GM12878 (cell line): ENCODE measurements around the gene TANC1. TPM values are rescaled to one million over a fixed set of nuclear protein-coding genes. Genes with fewer than 3 reads are reported as not detected.

Experiments
- ATAC-seq: fragments of 200-7000 bp; cut with Tn5 transposase; 3 replicates; pipeline ENCODE4 v1.9.1; 2020; ENCODE audit warnings: mild to moderate bottlenecking, moderate library complexity
- BruUV-seq: library from RNA; stranded (reverse); fragments of 400-500 nt; replicated peaks from 2 replicates; lab custom pipeline; 2021; lab: Mats Ljungman, UMichigan
- CTCF ChIA-PET: fragments of 300-600 bp; sonication (Branson Sonifier 250); formaldehyde crosslinking; extraction: SDS; loops from one replicate; lab custom pipeline; 2021; ENCODE audit warnings: inconsistent platforms; lab: Yijun Ruan, JAX
- POLR2A ChIA-PET: fragments of 350-600 bp; formaldehyde crosslinking; extraction: SDS; loops from one replicate; lab custom pipeline; 2021; ENCODE audit warnings: inconsistent platforms; lab: Charles Lee
- RAD21 ChIA-PET: fragments of 300-600 bp; sonication (Branson Sonifier 250); formaldehyde crosslinking; loops from one replicate; lab custom pipeline; 2023; ENCODE audit warnings: antibody characterized with exemption; ENCODE audit not compliant: unreplicated experiment; lab: Charles Lee
- SMC1A ChIA-PET: fragments of 300-600 bp; sonication (Branson Sonifier 250); formaldehyde crosslinking; loops from one replicate; lab custom pipeline; 2023; ENCODE audit not compliant: unreplicated experiment, uncharacterized antibody; lab: Charles Lee
- DNase-seq: peaks from one replicate; pipeline ENCODE4 v3.0.0-alpha.2; 2011; ENCODE audit warnings: low read depth, low spot score
- FAIRE-seq: peaks from 3 replicates; lab custom pipeline; 2011; peaks lifted over from hg19 to GRCh38; lab: Jason Lieb, UNC
- H2AFZ ChIP-seq: 2 replicates; pipeline ENCODE4 v1.6.0; 2011; ENCODE audit warnings: low read depth, low read length, control low read depth; ENCODE audit not compliant: control insufficient read depth
- H3K27ac ChIP-seq: 2 replicates; pipeline ENCODE4 v1.5.1; 2011; ENCODE audit warnings: control low read depth; ENCODE audit not compliant: control insufficient read depth, insufficient read depth
- H3K27me3 ChIP-seq, 2 experiments: replicated peaks in 1 of 2; 2 replicates each; pipeline versions ENCODE4 v1.6.0 to v1.6.1; 2011; ENCODE audit warnings: low read length in 1 of 2; ENCODE audit not compliant: control insufficient read depth in 2 of 2, insufficient read depth in 2 of 2
- H3K36me3 ChIP-seq, 2 experiments: 2 replicates each; pipeline ENCODE4 v1.5.1; 2011; ENCODE audit warnings: low read length in 1 of 2; ENCODE audit not compliant: control insufficient read depth in 2 of 2, insufficient read depth in 2 of 2
- H3K4me1 ChIP-seq: 2 replicates; pipeline ENCODE4 v1.6.1; 2011; ENCODE audit warnings: mild to moderate bottlenecking, low read length, moderate library complexity, mixed read lengths; ENCODE audit not compliant: control insufficient read depth, insufficient read depth
- H3K4me2 ChIP-seq: 2 replicates; pipeline ENCODE4 v1.6.0; 2011; ENCODE audit warnings: control low read depth; ENCODE audit not compliant: control insufficient read depth, insufficient read depth
- H3K4me3 ChIP-seq: fragments of 200-600 bp; sonication (generic); 2 replicates; pipeline ENCODE4 v1.5.1; 2016
- H3K79me2 ChIP-seq: 2 replicates; pipeline ENCODE4 v1.6.0; 2011; ENCODE audit warnings: low read length; ENCODE audit not compliant: control insufficient read depth, insufficient read depth
- H3K9ac ChIP-seq: 2 replicates; pipeline ENCODE4 v1.8.0; 2011; ENCODE audit warnings: low read length, control low read depth, mixed read lengths; ENCODE audit not compliant: control insufficient read depth, insufficient read depth
- H3K9me3 ChIP-seq: replicated peaks from 3 replicates; pipeline ENCODE4 v1.5.1; 2011; ENCODE audit warnings: mild to moderate bottlenecking, low read length; ENCODE audit not compliant: control insufficient read depth, insufficient read depth
- H4K20me1 ChIP-seq: 2 replicates; pipeline ENCODE4 v1.6.0; 2011; ENCODE audit not compliant: control insufficient read depth, insufficient read depth
- CHD4 ChIP-seq: fragments of 200-600 bp; sonication (generic); IDR thresholded peaks from 2 replicates; pipeline ENCODE4 v1.6.1; 2016; ENCODE audit warnings: mild to moderate bottlenecking
- CREB1 ChIP-seq: IDR thresholded peaks from 2 replicates; pipeline ENCODE4 v1.6.1; 2012; ENCODE audit warnings: low read depth, mild to moderate bottlenecking, inconsistent platforms
- ELK1 ChIP-seq: IDR thresholded peaks from 2 replicates; pipeline ENCODE4 v1.6.1; 2012; ENCODE audit warnings: low read depth, low read length, improper control_type of control experiment
- IRF4 ChIP-seq: IDR thresholded peaks from 2 replicates; pipeline ENCODE4 v1.6.1; 2011; ENCODE audit warnings: low read depth, low read length
- LARP7 ChIP-seq: fragments of 450-650 bp; IDR thresholded peaks from 2 replicates; pipeline ENCODE4 v1.6.1; 2017; ENCODE audit warnings: mild to moderate bottlenecking
- MTA3 ChIP-seq: IDR thresholded peaks from 2 replicates; pipeline ENCODE4 v1.6.1; 2012; ENCODE audit warnings: low read length, inconsistent platforms, borderline replicate concordance
- NKRF ChIP-seq: fragments of 450-650 bp; conservative IDR thresholded peaks from 2 replicates; pipeline ENCODE4 v1.6.1; 2017; ENCODE audit warnings: mild to moderate bottlenecking, moderate library complexity
- PAX5 ChIP-seq: IDR thresholded peaks from 2 replicates; pipeline ENCODE4 v1.6.1; 2011; ENCODE audit warnings: low read depth, low read length, borderline replicate concordance
- RBBP5 ChIP-seq: fragments of 200-600 bp; sonication (generic); conservative IDR thresholded peaks from 2 replicates; pipeline ENCODE4 v1.6.1; 2016
- REST ChIP-seq: IDR thresholded peaks from 2 replicates; pipeline ENCODE4 v1.6.1; 2012; ENCODE audit warnings: mild to moderate bottlenecking, low read depth, low read length
- SREBF1 ChIP-seq: IDR thresholded peaks from 2 replicates; pipeline ENCODE4 v1.6.1; 2012; ENCODE audit warnings: mild to moderate bottlenecking, low read length
- USF2 ChIP-seq: IDR thresholded peaks from 2 replicates; pipeline ENCODE4 v1.6.1; 2011; ENCODE audit warnings: low read depth, low read length, improper control_type of control experiment, borderline replicate concordance
- ZBTB4 ChIP-seq: fragments of 450-650 bp; formaldehyde crosslinking; IDR thresholded peaks from 2 replicates; pipeline ENCODE4 v1.4.0; 2022; ENCODE audit warnings: mild to moderate bottlenecking, moderate library complexity
- WGBS: methylation state at CpG from one replicate; pipeline ENCODE4 v1.1.6; 2016; ENCODE audit warnings: low lambda C conversion rate; ENCODE audit not compliant: insufficient replicate concordance, insufficient coverage; ENCODE audit errors: missing lambda C conversion rate; 5-methylcytosine and 5-hydroxymethylcytosine counted together
- in situ Hi-C: fragments of 300-500 bp; cut with MboI; formaldehyde crosslinking; loops from 9 replicates; pipeline ENCODE4 v1.14.3; 2018; ENCODE audit warnings: mixed read lengths
- intact Hi-C: fragments of 100-400 bp; cut with micrococcal nuclease; formaldehyde crosslinking; loops from one replicate; pipeline ENCODE4 v1.14.2; 2022; ENCODE audit not compliant: unreplicated experiment
- polyA plus RNA-seq, 11 experiments: library from polyadenylated mRNA; depleted of rRNA in 4 of 11; unstranded in 6 of 11; stranded (reverse) in 5 of 11; fragments of >200 nt; fragmentation: Nextera tagmentation in 4 of 11; fragmentation: Illumina TruSeq in 1 of 11; extraction: Ambion mirVana in 4 of 11; extraction: Trizol in 1 of 11; gene quantifications; 1 replicate in 1 of 11; 2 replicates in 10 of 11; pipeline versions ENCODE4 v1.2.1 to v1.2.3, GENCODE V29; 2011 to 2016; ENCODE audit warnings: inconsistent platforms in 2 of 11, missing spikeins in 2 of 11, low read depth in 1 of 11
- total RNA-seq, 4 experiments: library from RNA; depleted of rRNA in 3 of 4; stranded (reverse); fragments of >200 nt in 3 of 4; fragmentation: Illumina TruSeq in 1 of 4; extraction: Trizol in 1 of 4; gene quantifications; 2 replicates each; pipeline versions ENCODE4 v1.2.1 to v1.2.3, GENCODE V29; 2013 to 2021

The TANC1 gene
- total and polyA plus RNA-seq, 10 of the 15 experiments (the other 5 are each of a cell fraction or from before 2014, with no cell fraction given), result 0.05 to 5.0 (median 0.34) TPM

DNA sequence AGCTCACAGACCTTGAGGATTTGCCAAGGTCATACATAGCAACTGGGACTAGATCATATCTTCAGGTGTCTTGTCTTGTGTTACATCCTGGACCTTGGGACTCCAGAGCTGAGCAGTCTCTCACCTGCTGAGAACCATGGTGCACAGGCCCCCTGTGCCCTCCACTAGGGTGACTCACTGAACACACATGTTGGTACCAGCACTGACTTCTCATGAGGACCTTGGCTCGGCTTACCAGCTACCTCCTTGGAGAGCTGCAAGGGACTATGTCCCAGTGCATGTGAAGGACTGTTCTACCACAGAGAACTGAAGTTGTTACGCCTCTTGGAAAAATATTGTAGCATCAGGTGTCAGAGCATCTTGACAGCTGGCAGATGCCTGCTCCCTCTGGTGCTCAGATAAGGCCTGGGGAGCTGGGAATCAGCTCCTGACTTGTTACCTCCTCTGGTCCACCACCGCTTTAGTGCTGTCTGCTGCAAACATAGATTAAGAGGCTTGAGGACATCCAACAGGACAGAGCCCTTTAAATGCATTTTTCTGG lies 246.0 kb downstream of the TANC1 start:
- DNase-seq (no peak), ATAC-seq (no peak), FAIRE-seq (no peak)
- ChIA-PET SMC1A (interaction anchor here (0.6 kb wide), 1 partner anchor 1109 kb away, joined by 3 read pairs; no protein-coding TSS in a partner anchor), POLR2A (no interaction called here), CTCF (no interaction called here), RAD21 (no interaction called here)
- BruUV-seq, result no TSS peak
- no peaks in the 10 kb centered on the region for H4K20me1 ChIP-seq
- in situ Hi-C loops, result no loop called here
- intact Hi-C loops, result no loop called here
- H3K9me3 ChIP-seq, result no peaks in the 10 kb centered on the region
- no peaks in the 10 kb centered on the region for H3K27me3 ChIP-seq
- H3K27ac ChIP-seq, result no peak overlapping the region
- no peaks in the 10 kb centered on the region for H3K36me3 ChIP-seq
- no peak overlapping the region for H2AFZ ChIP-seq
- no peak overlapping the region for H3K4me3 ChIP-seq
- 61% methylated on average over 3 of the region's 3 CpGs for WGBS
- peaks cover 6% of the 10 kb centered on the region; the same call in 1 of the 2 replicates for H3K4me1 ChIP-seq
- H3K9ac ChIP-seq, result no peak overlapping the region
- H3K79me2 ChIP-seq, result no peaks in the 10 kb centered on the region
- H3K4me2 ChIP-seq, result no peak overlapping the region
- TF ChIP-seq ZBTB4, result no peak
- no peak for TF ChIP-seq CREB1
- TF ChIP-seq SREBF1, result no peak
- no peak for TF ChIP-seq CHD4
- no peak for TF ChIP-seq LARP7
- TF ChIP-seq ELK1, result no peak
- TF ChIP-seq RBBP5, result no peak
- TF ChIP-seq MTA3, result no peak
- no peak for TF ChIP-seq PAX5
- TF ChIP-seq USF2, result no peak
- TF ChIP-seq IRF4, result no peak
- TF ChIP-seq REST, result no peak
- no peak for TF ChIP-seq NKRF
